Activated CD4-positive, alpha-beta T cell treated with anti-CD3 and anti-CD28 coated beads for 4 hours (primary cell): ENCODE results near the gene CA11.

Experiments
- DNase-seq, 2 donors: peaks; one replicate each; pipeline ENCODE4 v3.0.0-alpha.2; 2020

CA11 gene

GRCh38 chr19:48611872-48612271, 34.1 kb downstream of the CA11 start:
- no peak for DNase-seq

GRCh38 chr19:48609571-48610108, 36.3 kb downstream of the CA11 start:
- no peak for DNase-seq

- DNase-seq, result peak; percentile 48 to 55
Measured at GRCh38 chr19:48608798-48609263, 37.2 kb downstream of the CA11 start.

- no peak for DNase-seq
Measured at GRCh38 chr19:48607359-48607755, 38.6 kb downstream of the CA11 start.

GRCh38 chr19:48606463-48607358, 39.3 kb downstream of the CA11 start, which contains the start of gene SPACA4:
TSS of gene SPACA4 (plus strand) at chr19:48606742. CDS start at chr19:48606979, 237 bp downstream.
- no peak for DNase-seq

- no peak for DNase-seq
Measured at GRCh38 chr19:48603850-48604249, 42.1 kb downstream of the CA11 start.

- no peak for DNase-seq
Measured at GRCh38 chr19:48603449-48603848, 42.5 kb downstream of the CA11 start.

GRCh38 chr19:48603001-48603400, 43.0 kb downstream of the CA11 start:
- DNase-seq, result no peak

GRCh38 chr19:48600679-48601417, 45.1 kb downstream of the CA11 start:
- no peak for DNase-seq

GRCh38 chr19:48598996-48599700, 46.8 kb downstream of the CA11 start:
- DNase-seq, result no peak

GRCh38 chr19:48596679-48597465, 49.1 kb downstream of the CA11 start:
- DNase-seq, result peak in 1 of 2 donors; percentile 49

GRCh38 chr19:48596237-48596636, 49.8 kb downstream of the CA11 start:
- DNase-seq, result no peak

- no peak for DNase-seq
Measured at GRCh38 chr19:48595833-48596232, 50.2 kb downstream of the CA11 start.

GRCh38 chr19:48595171-48595570, 50.8 kb downstream of the CA11 start:
- DNase-seq, result no peak

GRCh38 chr19:48591021-48591420, 55.0 kb downstream of the CA11 start:
- DNase-seq, result no peak

- DNase-seq, result peak; percentile 77 to 82
Measured at GRCh38 chr19:48588670-48589401, 57.2 kb downstream of the CA11 start.
